Esophagus squamous epithelium (tissue), 5 donors: ENCODE data around the gene CCDC81. TPM values are rescaled to one million over a fixed set of nuclear protein-coding genes. Genes with fewer than 3 reads are reported as not detected.

Experiments used
- DNase-seq: peaks from one replicate; lab custom pipeline; 2025; lab: John Stamatoyannopoulos, UW
- H3K27ac ChIP-seq, 4 donors: fragments of 200-600 bp; sonication (generic); one replicate each; pipeline ENCODE4 v1.5.1; 2016 to 2019; ENCODE audit warnings: mild to moderate bottlenecking in 1 of 4
- H3K27me3 ChIP-seq, 4 donors: fragments of 200-600 bp; sonication (generic); 1 replicate in 3 of 4; 2 replicates in 1 of 4; pipeline versions ENCODE4 v1.5.1 to v1.6.0; 2017 to 2021; ENCODE audit warnings: antibody characterized with exemption in 1 of 4
- H3K36me3 ChIP-seq, 3 donors: fragments of 200-600 bp; sonication (generic); one replicate each; pipeline ENCODE4 v1.5.1; 2016 to 2019
- H3K4me1 ChIP-seq, 3 donors: fragments of 200-600 bp; sonication (generic); one replicate each; pipeline ENCODE4 v1.5.1; 2017 to 2019
- H3K4me3 ChIP-seq, 4 donors: fragments of 200-600 bp; sonication (generic); 1 replicate in 3 of 4; 2 replicates in 1 of 4; pipeline ENCODE4 v1.5.1; 2016 to 2019; ENCODE audit warnings: mild to moderate bottlenecking in 2 of 4, moderate library complexity in 1 of 4
- H3K9me3 ChIP-seq, 3 donors: fragments of 200-600 bp; sonication (generic); one replicate each; pipeline ENCODE4 v1.5.1; 2016 to 2019
- CTCF ChIP-seq, 6 experiments: fragments of 450-650 bp in 4 of 6; fragments of 200-600 bp in 2 of 6; sonication (generic) in 2 of 6; IDR thresholded peaks; one replicate each; pipeline ENCODE4 v1.5.1; 2016 to 2019; ENCODE audit warnings: antibody characterized with exemption in 6 of 6, mild to moderate bottlenecking in 4 of 6, moderate library complexity in 4 of 6
- POLR2A ChIP-seq, 4 donors: fragments of 450-650 bp; IDR thresholded peaks; one replicate each; pipeline ENCODE4 v1.6.1; 2017; ENCODE audit warnings: antibody characterized with exemption in 4 of 4, mild to moderate bottlenecking in 4 of 4, moderate library complexity in 3 of 4
- whole genome bisulfite sequencing, 2 donors: methylation state at CpG; one replicate each; pipeline ENCODE4 v1.1.5; 2018; 5-methylcytosine and 5-hydroxymethylcytosine counted together
- intact Hi-C: fragments of 100-400 bp; cut with DNase I; formaldehyde crosslinking; loops from one replicate; pipeline ENCODE4 v1.15.0; 2022
- total RNA-seq, 4 donors: library from RNA; depleted of rRNA; stranded (reverse); fragments of >200 nt; gene quantifications; one replicate each; pipeline ENCODE4 v1.1.0, GENCODE V29; 2016
- donor health status: DM: yes; HTN: yes; CAD: no.

The CCDC81 gene
- total RNA-seq, 4 donors from 2014 or later: 0.23 to 0.66 (median 0.57) TPM; not detected in 1

- no peak for DNase-seq
- intact Hi-C loops: no loop called here
- 36 to 53% methylated on average over 3 to 5 of the region's 7 CpGs for whole genome bisulfite sequencing, 2 donors
- Histone ChIP-seq H3K27ac (peak overlapping the region in 1 of 4 donors; percentile 10), H3K27me3 (no peaks in the 10 kb centered on the region), H3K4me1 (peaks cover 0 to 23% (median 7%) of the 10 kb centered on the region in 3 donors), H3K4me3 (no peak overlapping the region), H3K36me3 (peaks cover 0 to 7% (median 0%) of the 10 kb centered on the region in 3 donors), H3K9me3 (no peaks in the 10 kb centered on the region)
- TF ChIP-seq POLR2A (IDR thresholded peaks at IDR 0.05): no peak
Measured at GRCh38 chr11:86463120-86463519, 88.4 kb downstream of the CCDC81 start.

- H3K36me3 ChIP-seq: peaks cover 0 to 7% (median 0%) of the 10 kb centered on the region in 3 donors
- no peak overlapping the region for H3K27ac ChIP-seq
- TF ChIP-seq CTCF (IDR thresholded peaks at IDR 0.05): no peak
- no peak for TF ChIP-seq POLR2A (IDR thresholded peaks at IDR 0.05)
- H3K4me3 ChIP-seq: no peak overlapping the region
- no peaks in the 10 kb centered on the region for H3K27me3 ChIP-seq
- intact Hi-C loops: no loop called here
- H3K9me3 ChIP-seq: no peaks in the 10 kb centered on the region
- H3K4me1 ChIP-seq: peaks cover 0 to 23% (median 7%) of the 10 kb centered on the region in 3 donors
- WGBS, 2 donors: 84 to 87% methylated on average over 5 of the region's 5 CpGs
- DNase-seq: no peak
Measured at GRCh38 chr11:86463955-86464354, 89.3 kb downstream of the CCDC81 start.

GRCh38 chr11:86464509-86465221 lies 90.0 kb downstream of the CCDC81 start:
- TF ChIP-seq POLR2A (IDR thresholded peaks at IDR 0.05): no peak
- intact Hi-C loops: no loop called here
- peaks cover 0 to 7% (median 0%) of the 10 kb centered on the region in 3 donors for H3K36me3 ChIP-seq
- DNase-seq: no peak
- H3K4me1 ChIP-seq: peaks cover 0 to 27% (median 7%) of the 10 kb centered on the region in 3 donors
- no peaks in the 10 kb centered on the region for H3K9me3 ChIP-seq
- H3K27me3 ChIP-seq: no peaks in the 10 kb centered on the region
- WGBS, 2 donors: 91 to 95% methylated on average over 5 of the region's 5 CpGs
- H3K4me3 ChIP-seq: no peak overlapping the region
- H3K27ac ChIP-seq: no peak overlapping the region

- peaks cover 0 to 7% (median 0%) of the 10 kb centered on the region in 3 donors for H3K36me3 ChIP-seq
- WGBS, 2 donors: 81 to 94% methylated on average over 1 of the region's 1 CpG
- peaks cover 0 to 12% (median 0%) of the 10 kb centered on the region in 3 donors for H3K4me1 ChIP-seq
- no peak overlapping the region for H3K27ac ChIP-seq
- DNase-seq: no peak
- no peaks in the 10 kb centered on the region for H3K27me3 ChIP-seq
- intact Hi-C loops: no loop called here
- H3K4me3 ChIP-seq: no peak overlapping the region
- H3K9me3 ChIP-seq: no peaks in the 10 kb centered on the region
- TF ChIP-seq POLR2A (IDR thresholded peaks at IDR 0.05) (no peak), CTCF (IDR thresholded peaks at IDR 0.05) (no peak)
Measured at GRCh38 chr11:86468169-86468568, 93.5 kb downstream of the CCDC81 start.

- intact Hi-C loops: no loop called here
- H3K9me3 ChIP-seq: no peaks in the 10 kb centered on the region
- H3K4me3 ChIP-seq: no peak overlapping the region
- H3K36me3 ChIP-seq: peaks cover 0 to 7% (median 0%) of the 10 kb centered on the region in 3 donors
- no peak overlapping the region for H3K27ac ChIP-seq
- TF ChIP-seq POLR2A (IDR thresholded peaks at IDR 0.05): no peak
- TF ChIP-seq CTCF (IDR thresholded peaks at IDR 0.05): no peak
- WGBS, 2 donors: 79 to 83% methylated on average over 3 to 5 of the region's 5 CpGs
- no peaks in the 10 kb centered on the region for H3K27me3 ChIP-seq
- no peak for DNase-seq
- peaks cover 0 to 9% (median 0%) of the 10 kb centered on the region in 3 donors for H3K4me1 ChIP-seq
Measured at GRCh38 chr11:86469491-86470388, 95.1 kb downstream of the CCDC81 start.

Other genes with a start within 250 kb of the CCDC81 start
- gene EED, start 130.1 kb upstream of the CCDC81 start, total RNA-seq: 10 to 100 TPM; 14.4 to 26.3 (median 18.5) TPM
- 10 to 100 TPM; 22.4 to 35.7 (median 33.9) TPM for gene HIKESHI, start 72.6 kb upstream of the CCDC81 start, total RNA-seq